CD4-positive, alpha-beta T cell treated with Interferon gamma for 1 hour (primary cell): ENCODE measurements around the gene CRTAP.
"Not testable (repeated sequence)": the region's sequence is repeated elsewhere in the genome, so short reads cannot be mapped to it uniquely, and the experiment has no call there.

Experiments used
- DNase-seq: peaks from one replicate; pipeline ENCODE4 v3.0.0-alpha.2; 2020

CRTAP gene

GRCh38 chr3:33144433-33144832 is 30.6 kb downstream of the CRTAP start:
- DNase-seq: peak; percentile 9

- no peak for DNase-seq
These were observed 31.5 kb downstream of the CRTAP start for GRCh38 chr3:33145221-33145900.

GRCh38 chr3:33145901-33146580 is 32.2 kb downstream of the CRTAP start:
- DNase-seq: no peak

- DNase-seq: no peak
These were observed 33.1 kb downstream of the CRTAP start for GRCh38 chr3:33146791-33147445.

GRCh38 chr3:33149342-33149741 is 35.5 kb downstream of the CRTAP start:
- peak; percentile 5 for DNase-seq

GRCh38 chr3:33152363-33153360 is 38.8 kb downstream of the CRTAP start:
- no peak for DNase-seq

GRCh38 chr3:33153782-33154181 is 40.0 kb downstream of the CRTAP start:
- no peak for DNase-seq

GRCh38 chr3:33155301-33155700 is 41.5 kb downstream of the CRTAP start:
- DNase-seq: no peak

GRCh38 chr3:33159234-33159633 is 45.4 kb downstream of the CRTAP start:
- no peak for DNase-seq

GRCh38 chr3:33159981-33160380 is 46.2 kb downstream of the CRTAP start:
- DNase-seq: no peak

GRCh38 chr3:33162621-33163020 is 48.8 kb downstream of the CRTAP start:
- not testable (repeated sequence) for DNase-seq

- DNase-seq: no peak
These were observed 51.6 kb downstream of the CRTAP start for GRCh38 chr3:33165372-33165771.

GRCh38 chr3:33166095-33166494 is 52.3 kb downstream of the CRTAP start:
- DNase-seq: no peak

- no peak for DNase-seq
These were observed 53.5 kb downstream of the CRTAP start for GRCh38 chr3:33167284-33167683.

- no peak for DNase-seq
These were observed 54.0 kb downstream of the CRTAP start for GRCh38 chr3:33167716-33168336.

- no peak for DNase-seq
These were observed 56.7 kb downstream of the CRTAP start for GRCh38 chr3:33170531-33170930.

GRCh38 chr3:33171580-33171979 is 57.8 kb downstream of the CRTAP start:
- DNase-seq: no peak

- DNase-seq: no peak
These were observed 59.3 kb downstream of the CRTAP start for GRCh38 chr3:33173103-33173502.

GRCh38 chr3:33173672-33174071 is 59.9 kb downstream of the CRTAP start:
- no peak for DNase-seq

- DNase-seq: no peak
These were observed 60.3 kb downstream of the CRTAP start for GRCh38 chr3:33174095-33174494.

GRCh38 chr3:33174711-33175414 is 61.0 kb downstream of the CRTAP start:
- no peak for DNase-seq

- DNase-seq: no peak
These were observed 65.3 kb downstream of the CRTAP start for GRCh38 chr3:33179132-33179531.
